LNCaP clone FGC (cell line): ENCODE measurements around the gene RTN4IP1.

Source experiments
- DNase-seq: peaks from one replicate; pipeline ENCODE4 v3.0.0-alpha.2; 2011; ENCODE audit warnings: low read depth
- H3K4me3 ChIP-seq: 2 replicates; pipeline ENCODE4 v1.5.1; 2011; ENCODE audit warnings: mild to moderate bottlenecking, low read depth, low read length, control low read depth
- CTCF ChIP-seq: IDR thresholded peaks from 2 replicates; pipeline ENCODE4 v1.5.1; 2012; ENCODE audit warnings: mild to moderate bottlenecking; ENCODE audit not compliant: control insufficient read depth, insufficient read depth; ENCODE audit errors: extremely low read depth

Gene RTN4IP1

DNA sequence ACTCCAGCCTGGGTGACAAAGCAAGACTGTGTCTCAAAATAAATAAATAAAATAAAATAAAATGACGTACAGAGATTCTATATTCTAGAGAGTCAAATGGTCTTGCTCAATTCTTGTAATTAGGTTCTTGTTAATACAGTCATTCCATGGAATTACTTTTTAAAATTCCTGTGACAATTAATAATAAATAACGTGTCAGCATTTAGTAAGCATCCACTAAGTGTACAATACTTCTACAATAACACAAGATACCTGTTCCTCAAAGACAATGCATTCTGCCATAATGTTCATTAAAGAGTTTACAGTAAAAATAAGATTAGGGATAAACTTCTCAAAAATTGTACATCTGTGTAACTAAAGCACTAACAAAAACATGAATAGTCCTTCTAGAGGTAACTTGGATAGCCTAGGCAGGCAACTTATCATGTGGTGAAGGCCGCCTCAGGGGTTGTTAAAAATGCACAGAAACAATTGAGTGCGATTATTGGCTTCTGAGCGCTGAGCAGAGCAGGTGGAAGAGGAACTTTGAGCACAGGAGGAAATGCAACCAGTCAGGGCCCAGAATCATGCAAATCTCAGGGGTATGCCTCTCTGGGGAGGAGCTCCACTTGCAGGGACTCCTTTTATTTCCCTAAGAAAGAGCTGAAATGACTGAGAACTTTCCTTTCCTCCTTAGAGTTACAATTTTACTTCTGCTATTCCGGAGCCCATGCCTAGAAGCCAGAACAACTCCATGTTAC, 37.2 kb upstream of the RTN4IP1 start:
- H3K4me3 ChIP-seq: no peak overlapping the region
- TF ChIP-seq CTCF: no peak
- DNase-seq: no peak

DNA sequence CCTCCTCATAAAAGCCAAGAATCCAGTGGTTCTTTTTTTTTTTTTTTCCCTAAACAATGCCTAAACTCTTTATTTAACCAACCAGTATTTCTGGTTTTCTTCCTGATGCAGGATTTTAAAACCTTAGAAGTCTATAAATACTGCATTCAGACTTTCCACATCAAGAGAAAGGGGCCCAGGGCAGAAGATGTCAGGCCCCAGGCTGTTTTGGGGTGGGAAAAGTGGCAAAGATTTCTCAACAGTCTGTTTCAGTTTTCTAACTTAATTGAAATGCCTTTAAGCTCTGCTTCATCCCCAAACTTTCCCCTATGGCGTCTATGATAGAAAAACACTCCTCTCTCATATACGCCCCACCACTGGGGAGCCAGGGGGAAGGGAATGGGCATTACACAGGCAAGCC, 33.2 kb upstream of the RTN4IP1 start:
- no peak overlapping the region for H3K4me3 ChIP-seq
- TF ChIP-seq CTCF: no peak
- no peak for DNase-seq

GRCh38 chr6:106659859-106660258, 30.6 kb upstream of the RTN4IP1 start:
- H3K4me3 ChIP-seq: no peak overlapping the region
- no peak for TF ChIP-seq CTCF
- DNase-seq: no peak

DNA sequence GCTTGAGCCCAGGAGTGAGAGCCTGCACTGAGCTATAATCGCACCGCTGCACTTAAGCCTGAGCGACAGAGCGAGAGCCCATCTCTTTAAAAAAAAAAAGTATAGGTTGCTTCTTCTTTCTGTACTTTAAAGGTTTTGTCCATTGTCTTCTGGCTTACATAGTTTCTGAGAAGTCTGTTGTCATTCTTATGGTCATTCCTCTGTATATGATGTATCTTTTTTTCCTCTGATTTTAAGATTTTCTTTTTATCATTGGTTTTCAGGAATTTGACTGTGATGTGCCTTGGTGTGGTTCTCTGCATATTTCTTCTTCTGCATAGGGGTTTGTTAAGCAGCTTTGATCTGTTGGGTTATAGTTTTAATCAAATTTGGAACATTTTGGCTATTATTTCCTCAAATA, 29.2 kb upstream of the RTN4IP1 start:
- TF ChIP-seq CTCF: no peak
- no peak for DNase-seq

DNA sequence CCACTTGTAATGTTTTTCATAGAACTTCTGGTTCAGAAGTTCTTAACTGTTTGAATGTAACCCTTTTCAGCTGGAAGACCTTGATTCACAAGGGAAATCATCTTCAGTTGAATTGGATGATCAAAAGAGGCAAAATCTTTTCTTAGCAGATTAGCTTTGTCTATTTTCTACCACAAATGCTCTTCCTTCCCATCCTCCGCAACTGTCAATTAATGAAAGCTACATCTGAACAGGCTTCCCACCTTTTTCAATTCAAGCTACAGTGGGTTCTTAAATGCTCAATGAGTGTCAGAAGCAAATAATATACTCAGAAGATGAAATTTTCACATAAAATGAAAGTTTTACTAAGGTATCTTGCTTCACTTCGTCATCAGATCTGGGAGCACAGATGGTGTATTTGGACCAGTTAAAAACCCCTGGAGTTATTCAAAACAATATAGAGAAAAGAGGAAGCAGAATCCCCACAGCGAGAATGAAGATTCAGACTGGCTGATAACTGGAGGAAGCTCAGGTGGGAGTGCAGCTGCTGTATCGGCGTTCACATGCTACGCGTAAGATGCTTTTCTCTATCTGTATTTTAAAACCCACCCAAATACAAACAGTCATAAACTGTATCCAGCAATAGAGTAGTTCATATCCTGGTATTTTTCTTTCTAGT, 19.5 kb upstream of the RTN4IP1 start:
- H3K4me3 ChIP-seq: no peak overlapping the region
- TF ChIP-seq CTCF: no peak

More for the DNA sequence above, 29.2 kb upstream of the RTN4IP1 start:
- no peak overlapping the region for H3K4me3 ChIP-seq

DNA sequence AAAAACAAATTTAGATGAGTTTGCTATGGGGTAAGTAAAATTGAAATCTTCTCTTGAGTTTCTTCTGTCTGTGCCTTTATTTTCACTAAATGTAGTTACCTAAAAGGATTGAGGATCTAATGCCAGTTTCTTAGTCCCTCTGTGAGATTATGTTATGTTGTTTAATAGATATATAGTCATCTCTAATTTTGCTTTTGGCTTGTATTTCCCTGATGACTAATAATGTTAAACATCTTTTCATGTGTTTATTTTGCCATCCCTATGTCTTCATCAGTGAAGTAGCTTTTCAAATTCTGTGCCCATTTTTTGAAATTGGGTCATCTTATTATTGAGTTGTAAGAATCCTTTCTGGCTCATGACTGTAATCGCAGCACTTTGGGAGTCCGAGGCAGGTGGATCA, 13.8 kb upstream of the RTN4IP1 start:
- no peak for TF ChIP-seq CTCF
- H3K4me3 ChIP-seq: no peak overlapping the region
- no peak for DNase-seq

More for the DNA sequence above, 19.5 kb upstream of the RTN4IP1 start:
- DNase-seq: no peak
